Islet of Langerhans (tissue), 1 donor: ENCODE measurements around the gene LPCAT3.

Experiments used
- FAIRE-seq: peaks from one replicate; lab custom pipeline; 2011; peaks lifted over from hg19 to GRCh38; lab: Jason Lieb, UNC

Gene LPCAT3

DNA sequence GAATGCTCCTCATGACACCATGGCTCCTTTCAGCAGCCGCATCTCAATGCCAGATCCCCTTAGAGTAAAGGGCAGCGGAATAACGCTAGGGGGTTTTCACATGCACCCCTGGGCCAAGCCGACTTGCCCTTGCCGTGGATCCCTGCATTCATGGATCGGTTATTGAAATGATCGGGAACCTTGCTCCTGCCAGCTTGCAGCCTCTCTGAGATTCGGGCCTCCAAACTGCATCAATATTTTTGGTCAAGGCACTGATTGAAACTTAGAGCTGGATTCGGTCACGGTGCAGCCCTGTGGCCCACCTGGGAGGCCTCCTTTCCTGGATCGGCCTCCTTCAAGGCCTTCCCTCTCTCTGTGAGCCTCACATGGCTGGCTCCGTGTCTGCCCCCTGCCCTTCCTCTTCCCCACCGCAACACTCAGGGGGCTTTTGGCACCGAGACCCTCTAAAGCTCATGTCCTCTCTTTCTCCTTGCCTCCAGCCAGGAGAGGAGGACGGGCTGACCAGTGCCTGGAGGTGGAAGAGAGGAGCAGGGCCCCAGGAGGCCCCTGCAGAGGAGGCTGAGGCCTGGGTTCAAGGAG is 65.3 kb downstream of the LPCAT3 start:
- FAIRE-seq = no peak

DNA sequence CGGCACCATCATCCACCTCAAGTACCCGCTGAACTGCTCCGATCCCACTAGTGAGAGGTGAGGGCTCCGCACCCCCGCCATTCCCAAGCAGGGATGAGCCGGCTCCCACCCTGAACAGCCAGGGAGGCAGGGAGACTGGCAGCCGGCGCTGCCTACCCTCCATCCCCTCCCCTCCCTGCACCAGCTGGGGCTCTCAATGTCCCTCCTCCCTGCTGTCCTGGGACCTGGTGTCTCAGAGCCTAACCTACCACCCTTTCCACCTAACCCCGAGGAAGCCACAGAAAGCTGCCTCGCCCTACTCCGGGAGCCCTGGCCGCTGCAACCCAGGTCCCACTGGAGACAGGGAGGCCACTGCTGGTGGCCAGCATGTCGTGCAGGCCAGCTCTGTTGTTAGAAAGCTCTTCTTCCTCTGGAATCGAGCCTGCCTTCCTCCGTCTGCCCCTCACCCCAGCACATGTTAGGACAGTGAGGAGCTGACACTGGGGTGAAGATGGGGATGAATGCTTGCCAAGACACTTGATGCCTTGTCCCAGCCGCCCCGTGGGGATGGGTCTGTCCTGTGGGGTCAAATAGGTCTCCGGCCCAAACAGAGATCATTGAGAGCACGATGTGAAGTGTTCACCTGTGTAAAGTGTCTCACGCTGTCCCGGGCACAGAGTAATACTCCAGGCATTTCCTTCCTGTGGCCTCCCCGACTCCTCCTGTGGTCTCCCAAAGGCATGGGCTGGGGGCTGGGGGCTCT is 66.0 kb downstream of the LPCAT3 start:
- FAIRE-seq = no peak

DNA sequence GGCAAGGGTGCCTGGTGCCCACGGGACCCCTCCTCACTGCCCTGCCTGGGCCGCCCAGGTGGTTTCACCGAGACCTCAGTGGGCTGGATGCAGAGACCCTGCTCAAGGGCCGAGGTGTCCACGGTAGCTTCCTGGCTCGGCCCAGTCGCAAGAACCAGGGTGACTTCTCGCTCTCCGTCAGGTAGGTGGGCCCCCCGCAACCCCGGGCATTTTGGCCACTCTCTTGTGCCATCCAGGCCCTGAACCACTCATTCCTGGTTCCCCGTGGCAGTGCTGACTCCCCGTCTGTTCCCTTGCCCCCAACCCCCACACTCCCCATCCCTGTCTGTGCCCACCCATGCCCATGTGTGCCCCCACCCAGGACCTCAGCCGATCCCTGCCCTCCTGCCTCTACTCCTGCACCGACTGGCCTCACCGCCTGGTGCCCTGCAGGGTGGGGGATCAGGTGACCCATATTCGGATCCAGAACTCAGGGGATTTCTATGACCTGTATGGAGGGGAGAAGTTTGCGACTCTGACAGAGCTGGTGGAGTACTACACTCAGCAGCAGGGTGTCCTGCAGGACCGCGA is 66.6 kb downstream of the LPCAT3 start:
- no peak for FAIRE-seq

DNA sequence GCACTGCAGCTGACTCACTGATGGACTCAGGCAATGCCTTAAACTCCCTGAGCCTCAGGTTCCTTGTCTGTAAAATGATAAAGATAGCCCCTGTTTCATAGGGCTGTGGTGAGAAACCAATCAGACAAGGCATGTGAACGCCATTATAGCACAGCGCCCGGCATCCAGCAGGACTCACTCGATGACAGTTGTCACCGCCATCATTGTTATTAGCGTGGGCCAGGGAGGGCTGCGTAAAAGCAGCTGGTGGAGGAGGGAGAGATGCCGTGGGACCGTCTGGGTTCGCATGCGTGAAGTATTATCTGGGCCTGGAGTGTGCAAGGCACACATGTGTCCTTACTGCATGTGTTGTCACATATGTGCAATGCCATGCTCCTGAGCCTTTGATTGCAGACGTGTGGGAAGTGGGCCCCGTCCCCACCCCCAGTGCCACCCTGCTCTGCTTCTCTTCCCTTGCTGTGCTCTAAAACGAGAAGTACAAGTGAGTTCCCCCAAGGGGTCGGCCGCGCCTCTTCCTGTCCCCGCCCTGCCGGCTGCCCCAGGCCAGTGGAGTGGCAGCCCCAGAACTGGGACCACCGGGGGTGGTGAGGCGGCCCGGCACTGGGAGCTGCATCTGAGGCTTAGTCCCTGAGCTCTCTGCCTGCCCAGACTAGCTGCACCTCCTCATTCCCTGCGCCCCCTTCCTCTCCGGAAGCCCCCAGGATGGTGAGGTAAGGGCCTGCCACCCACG is 67.3 kb downstream of the LPCAT3 start, which contains the start of gene PTPN6:
TSS of gene PTPN6 (plus strand) at position 546 of the 730 bp plus-strand sequence. CDS start at position 703, 157 bp downstream.
- no peak for FAIRE-seq

DNA sequence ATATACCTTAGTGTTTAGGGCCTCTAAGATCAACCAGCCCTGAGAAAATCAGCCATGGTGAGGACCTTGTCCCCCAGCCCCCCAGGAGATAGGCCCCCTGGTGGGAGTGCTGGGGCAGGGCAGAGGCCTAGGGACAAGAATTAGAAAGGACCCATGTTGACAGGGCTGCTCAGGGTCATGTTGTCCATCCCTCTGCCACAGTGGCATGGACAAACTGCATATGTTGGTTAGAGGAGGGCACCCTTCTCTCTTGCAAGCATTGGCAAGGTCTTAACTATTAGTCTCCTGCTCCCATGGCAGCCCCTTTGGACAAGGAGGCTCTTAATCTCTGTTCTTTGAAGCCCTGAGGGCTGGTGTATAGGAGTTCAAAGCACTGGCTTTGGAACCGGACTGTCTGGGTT is 67.9 kb downstream of the LPCAT3 start:
- FAIRE-seq = no peak

DNA sequence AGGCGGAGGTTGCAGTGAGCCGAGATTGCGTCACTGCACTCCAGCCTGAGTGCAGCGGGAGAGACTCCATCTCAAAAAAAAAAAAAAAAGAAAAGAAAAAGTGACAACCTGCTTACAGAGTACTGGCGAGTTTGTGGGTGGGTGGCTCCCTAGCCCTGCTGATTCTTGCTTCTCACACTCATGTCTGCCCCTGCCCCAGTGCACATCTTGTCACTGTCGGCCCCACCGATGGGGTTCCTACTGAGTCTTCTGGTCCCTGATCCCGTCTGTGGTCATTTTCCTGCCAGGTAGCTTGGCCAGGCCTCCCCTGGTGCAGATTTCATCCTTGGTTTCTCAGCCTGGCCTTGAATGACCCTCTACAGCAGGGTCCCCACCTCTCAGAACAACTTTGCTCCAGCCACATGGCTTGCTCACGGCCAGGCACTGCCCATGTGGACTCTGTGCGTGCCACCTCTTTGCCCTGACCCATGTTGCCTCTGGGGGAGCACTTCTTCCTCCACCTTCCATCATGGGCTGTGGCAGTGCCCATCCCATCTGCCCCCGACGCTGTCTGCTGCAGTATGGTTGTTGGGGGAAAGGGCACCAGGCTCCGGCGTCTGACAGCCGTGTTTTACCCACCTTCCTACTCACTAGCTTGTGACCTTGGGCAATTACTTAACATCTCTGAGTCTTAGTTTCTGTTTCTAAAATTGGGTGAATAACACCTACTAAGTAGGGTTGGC is 69.2 kb downstream of the LPCAT3 start:
- no peak for FAIRE-seq

DNA sequence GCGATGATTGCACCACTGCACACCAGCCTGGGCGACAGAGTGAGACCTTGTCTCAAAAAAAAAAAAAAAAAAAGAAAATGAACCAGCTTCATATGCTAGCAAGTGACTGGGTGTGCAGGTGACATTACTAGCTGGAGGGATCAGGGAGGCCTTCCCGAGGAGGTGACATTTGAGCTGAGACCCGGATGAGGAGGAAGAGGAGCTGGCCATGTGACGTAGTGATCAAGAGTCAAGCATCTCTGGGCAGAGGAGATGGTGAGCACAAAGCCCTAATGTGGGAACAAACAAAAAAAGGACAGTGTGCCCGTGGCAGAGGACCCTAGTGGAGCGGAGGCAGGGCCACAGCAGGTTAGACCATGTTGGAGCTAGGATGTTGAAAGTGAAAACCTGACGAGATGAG is 70.7 kb downstream of the LPCAT3 start:
- FAIRE-seq = no peak

DNA sequence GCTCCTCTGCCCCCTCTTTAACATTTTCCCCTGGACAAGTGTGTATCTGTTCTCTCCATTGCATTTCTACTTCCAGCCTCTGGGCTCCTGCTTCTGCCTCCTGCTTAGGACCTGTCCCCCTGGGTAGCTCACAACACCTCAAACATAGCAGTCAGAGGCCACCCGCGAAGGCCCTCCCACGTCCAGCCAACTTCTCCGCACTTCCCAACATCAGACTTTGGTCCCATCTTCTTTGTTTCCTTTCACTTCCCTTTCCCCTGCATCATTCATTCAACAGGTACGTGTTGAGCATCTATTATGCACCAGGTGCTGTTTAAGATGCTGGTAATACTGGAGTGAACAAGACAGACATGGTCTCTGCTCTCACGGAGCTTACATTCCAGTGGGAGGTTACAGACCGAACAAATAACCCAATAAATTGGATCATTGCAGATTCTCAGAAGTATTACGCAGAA is 71.3 kb downstream of the LPCAT3 start:
- no peak for FAIRE-seq

DNA sequence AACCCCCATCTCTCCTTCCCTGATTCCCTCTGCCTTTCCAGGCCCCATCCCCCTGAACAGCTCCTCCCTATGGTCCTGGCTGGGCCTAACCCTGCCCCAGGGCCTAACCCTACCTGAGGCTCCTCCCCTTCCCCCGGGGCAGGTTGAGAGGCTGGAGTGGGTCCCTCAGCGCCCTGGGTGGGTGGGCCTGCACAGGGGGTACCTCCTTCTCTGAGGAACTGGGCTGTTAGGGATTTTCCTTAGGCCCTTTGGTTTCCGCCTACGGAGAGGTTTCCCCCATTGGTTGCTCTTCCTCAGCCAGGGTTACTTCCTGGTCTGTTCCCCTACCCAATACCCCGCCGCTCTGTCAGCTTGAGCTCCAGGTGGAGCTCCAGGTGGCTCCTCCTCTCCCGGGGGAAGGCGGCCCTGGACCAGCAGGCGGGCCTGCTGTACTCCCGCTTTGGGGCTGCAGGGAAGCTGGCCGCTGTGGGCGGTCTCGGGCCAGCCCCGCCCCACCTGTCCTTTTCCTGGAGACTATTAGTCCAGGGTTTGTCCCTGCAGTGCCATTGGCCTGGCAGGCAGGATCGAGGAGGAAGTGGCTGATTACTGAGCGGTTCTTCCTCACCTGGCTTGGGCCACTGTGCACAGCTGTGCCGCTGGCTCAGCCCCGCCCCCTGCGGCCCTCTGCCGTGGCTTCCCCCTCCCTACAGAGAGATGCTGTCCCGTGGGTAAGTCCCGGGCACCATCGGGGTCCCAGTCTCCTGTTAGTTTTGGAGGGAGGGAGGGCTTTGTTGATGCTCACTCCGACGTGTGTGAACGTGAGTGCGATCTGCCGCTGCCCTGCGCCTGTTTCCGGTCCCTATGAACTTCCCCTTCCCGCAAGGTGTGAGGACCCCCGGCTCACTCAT is 72.0 kb downstream of the LPCAT3 start:
- no peak for FAIRE-seq

DNA sequence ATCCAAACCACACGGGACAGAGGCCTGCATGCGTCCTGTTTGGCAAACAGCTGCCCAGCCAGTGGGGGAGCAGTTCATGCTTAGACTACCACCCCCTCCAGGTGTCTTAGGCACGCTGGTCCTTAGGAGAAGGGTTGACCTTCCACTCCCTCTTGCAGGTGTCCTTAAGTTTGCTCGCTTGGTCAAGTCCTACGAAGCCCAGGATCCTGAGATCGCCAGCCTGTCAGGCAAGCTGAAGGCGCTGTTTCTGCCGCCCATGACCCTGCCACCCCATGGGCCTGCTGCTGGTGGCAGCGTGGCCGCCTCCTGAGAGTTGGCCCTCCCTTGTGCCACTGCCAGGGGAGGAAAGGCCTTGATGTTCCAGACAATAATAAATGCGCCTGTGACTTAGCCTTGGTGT is 72.7 kb downstream of the LPCAT3 start:
- FAIRE-seq = no peak

DNA sequence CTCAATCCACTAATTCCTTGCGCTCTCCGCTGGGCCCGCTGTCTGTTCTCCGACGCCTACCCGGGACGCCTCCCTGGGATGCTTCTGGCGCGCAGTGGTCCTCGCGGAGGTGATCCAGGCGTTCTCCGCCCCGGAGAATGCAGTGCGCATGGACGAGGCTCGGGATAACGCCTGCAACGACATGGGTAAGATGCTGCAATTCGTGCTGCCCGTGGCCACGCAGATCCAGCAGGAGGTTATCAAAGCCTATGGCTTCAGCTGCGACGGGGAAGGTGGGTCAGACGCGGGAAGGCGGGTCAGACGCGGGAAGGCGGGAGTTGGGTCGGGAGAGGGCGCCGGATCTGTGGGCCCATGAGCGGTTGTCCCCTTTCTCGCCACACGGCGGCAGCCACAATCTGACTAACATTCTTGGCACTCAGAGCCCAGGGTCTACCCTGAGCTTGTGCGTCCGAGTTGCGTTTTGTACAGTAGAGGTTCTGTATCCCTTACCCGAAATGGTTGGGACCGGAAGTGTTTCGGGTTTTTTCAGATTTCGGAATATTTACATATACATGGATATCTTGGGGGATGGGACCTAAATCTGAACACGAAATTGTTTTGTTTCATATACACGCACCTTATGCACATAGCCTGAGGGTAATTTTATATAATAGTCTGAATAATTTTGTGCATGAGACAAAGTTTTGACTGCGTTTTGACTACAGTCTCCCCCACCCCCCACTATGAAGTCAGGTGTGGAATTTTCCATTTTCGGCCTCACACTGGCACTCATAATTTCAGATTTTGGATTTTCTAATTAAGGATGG is 73.7 kb downstream of the LPCAT3 start:
- no peak for FAIRE-seq

DNA sequence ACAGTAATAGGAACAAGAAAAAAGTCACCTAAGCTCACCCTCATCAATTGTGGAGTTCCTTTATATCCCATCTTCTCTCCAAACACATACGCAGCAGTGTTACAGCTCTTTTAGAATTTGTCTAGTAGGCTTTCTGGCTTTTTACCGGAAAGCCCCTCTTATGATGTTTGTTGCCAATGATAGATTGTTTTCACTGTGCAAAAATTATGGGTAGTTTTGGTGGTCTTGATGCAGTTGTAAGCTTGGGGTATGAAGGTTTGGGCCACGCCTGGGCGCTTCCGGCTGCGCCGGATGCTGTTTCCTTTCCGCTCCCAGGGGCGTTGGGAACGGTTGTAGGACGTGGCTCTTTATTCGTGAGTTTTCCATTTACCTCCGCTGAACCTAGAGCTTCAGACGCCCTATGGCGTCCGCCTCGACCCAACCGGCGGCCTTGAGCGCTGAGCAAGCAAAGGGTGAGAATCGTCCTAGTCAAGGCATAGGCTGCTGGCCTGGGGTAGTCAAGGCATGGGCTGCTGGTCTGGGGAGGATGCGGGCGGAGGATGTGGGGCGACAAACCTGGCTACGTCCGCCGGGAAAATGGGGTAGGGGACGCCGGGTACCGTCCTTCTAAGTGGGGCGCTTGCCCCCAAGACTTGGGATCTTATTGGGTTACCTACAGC is 74.4 kb downstream of the LPCAT3 start, which contains the start of the genes C12orf57 and RNU7-1:
TSS of gene C12orf57 (plus strand) at position 301 of the 659 bp plus-strand sequence. CDS start at position 401, 100 bp downstream.
TSS of gene RNU7-1 (plus strand) at position 95 of the 659 bp plus-strand sequence.
- no peak for FAIRE-seq

DNA sequence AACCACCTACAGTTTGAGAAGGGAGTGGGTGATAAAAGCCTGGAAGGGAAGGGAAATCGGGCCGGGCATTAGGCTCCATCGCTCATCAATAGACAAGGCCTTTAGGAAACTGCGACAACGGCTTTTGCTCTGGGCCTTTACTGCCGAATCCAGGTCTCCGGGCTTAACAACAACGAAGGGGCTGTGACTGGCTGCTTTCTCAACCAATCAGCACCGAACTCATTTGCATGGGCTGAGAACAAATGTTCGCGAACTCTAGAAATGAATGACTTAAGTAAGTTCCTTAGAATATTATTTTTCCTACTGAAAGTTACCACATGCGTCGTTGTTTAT is 74.9 kb downstream of the LPCAT3 start:
- FAIRE-seq = peak; percentile 99

DNA sequence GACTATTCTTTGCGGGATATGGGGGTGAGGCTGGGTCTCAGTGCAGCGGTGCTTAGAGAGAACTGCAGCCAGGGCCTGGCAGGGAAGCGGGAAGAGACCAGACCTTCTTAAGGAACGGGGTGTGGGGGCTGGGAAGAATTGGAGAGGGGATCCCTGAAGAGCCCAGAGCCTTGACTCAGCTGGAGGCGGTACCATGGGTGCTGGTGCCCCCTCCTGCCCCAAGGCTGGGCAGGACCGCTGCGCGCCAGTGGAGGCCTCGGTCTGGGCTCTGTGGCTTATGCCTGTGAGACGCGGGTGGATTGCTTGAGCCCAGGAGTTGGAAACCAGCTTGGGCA is 76.0 kb downstream of the LPCAT3 start:
- no peak for FAIRE-seq

DNA sequence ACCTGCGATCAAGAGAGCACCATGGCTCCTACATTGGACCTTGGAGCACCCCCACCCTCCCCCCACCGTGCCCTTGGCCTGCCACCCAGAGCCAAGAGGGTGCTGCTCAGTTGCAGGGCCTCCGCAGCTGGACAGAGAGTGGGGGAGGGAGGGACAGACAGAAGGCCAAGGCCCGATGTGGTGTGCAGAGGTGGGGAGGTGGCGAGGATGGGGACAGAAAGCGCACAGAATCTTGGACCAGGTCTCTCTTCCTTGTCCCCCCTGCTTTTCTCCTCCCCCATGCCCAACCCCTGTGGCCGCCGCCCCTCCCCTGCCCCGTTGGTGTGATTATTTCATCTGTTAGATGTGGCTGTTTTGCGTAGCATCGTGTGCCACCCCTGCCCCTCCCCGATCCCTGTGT is 76.5 kb downstream of the LPCAT3 start:
- FAIRE-seq = no peak

DNA sequence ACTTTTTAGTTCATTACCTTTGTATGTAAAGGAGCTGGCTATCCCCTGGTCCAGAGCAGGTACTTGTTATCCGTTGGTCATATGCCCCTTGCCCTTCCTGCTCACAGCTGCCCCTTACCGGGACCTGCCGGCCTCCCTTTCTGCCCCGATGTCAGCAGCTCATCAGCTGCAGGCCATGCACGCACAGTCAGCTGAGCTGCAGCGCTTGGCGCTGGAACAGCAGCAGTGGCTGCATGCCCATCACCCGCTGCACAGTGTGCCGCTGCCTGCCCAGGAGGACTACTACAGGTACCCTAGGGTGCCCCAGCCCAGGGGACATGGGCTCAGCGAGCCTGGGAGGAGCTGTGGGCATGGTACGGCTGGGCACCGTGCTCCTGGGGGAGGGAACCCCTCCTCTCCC is 77.0 kb downstream of the LPCAT3 start:
- FAIRE-seq = no peak

DNA sequence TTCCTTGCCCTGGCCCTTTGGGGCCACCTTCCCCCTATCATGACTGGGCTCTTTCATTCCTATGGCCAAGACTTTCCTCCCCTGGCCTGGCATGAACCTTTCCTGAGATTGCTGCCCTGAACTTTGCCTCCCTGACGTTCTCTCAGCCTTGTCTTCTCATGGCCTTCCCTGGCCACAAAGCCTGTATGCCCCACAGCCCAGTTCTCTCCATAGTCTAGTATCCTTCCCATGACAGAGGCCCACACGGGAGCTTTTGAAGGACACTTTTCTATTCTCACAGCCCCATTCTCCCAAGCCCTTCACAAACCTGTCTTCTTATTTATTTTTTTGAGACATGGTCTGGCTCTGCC is 79.1 kb downstream of the LPCAT3 start:
- FAIRE-seq = no peak

DNA sequence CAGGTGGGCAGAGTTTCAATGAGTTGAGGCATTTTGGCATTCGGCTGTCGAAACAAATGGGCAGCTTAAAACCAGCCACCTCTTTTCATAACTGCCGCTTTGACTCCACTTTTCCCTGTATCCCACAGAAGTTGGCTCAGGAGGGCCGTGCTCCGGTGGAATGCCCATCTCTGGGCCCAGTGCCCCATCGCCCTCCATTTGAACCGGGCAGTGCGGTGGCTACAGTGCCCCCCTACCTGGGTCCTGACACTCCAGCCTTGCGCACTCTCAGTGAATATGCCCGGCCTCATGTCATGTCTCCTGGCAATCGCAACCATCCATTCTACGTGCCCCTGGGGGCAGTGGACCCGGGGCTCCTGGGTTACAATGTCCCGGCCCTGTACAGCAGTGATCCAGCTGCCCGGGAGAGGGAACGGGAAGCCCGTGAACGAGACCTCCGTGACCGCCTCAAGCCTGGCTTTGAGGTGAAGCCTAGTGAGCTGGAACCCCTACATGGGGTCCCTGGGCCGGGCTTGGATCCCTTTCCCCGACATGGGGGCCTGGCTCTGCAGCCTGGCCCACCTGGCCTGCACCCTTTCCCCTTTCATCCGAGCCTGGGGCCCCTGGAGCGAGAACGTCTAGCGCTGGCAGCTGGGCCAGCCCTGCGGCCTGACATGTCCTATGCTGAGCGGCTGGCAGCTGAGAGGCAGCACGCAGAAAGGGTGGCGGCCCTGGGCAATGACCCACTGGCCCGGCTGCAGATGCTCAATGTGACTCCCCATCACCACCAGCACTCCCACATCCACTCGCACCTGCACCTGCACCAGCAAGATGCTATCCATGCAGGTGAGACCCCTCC is 79.7 kb downstream of the LPCAT3 start:
- no peak for FAIRE-seq
